HEK293 (cell line): ENCODE results near the gene RPUSD1.

ENCODE experiments used
- CTCF ChIA-PET: fragments of 350-600 bp; formaldehyde crosslinking; extraction: SDS; loops from one replicate; lab custom pipeline; 2021; ENCODE audit warnings: antibody characterized with exemption; lab: Yijun Ruan, JAX
- POLR2A ChIA-PET: fragments of 300-600 bp; formaldehyde crosslinking; extraction: SDS; loops from one replicate; lab custom pipeline; 2020; ENCODE audit warnings: antibody characterized with exemption, inconsistent platforms; lab: Yijun Ruan, JAX
- H3K27ac ChIP-seq: fragments of 200-500 bp; sonication (Bioruptor generic); 2 replicates; pipeline ENCODE4 v1.5.1; 2014; ENCODE audit warnings: low read depth, low read length, control low read depth, inconsistent platforms; ENCODE audit errors: extremely low read depth
- H3K36me3 ChIP-seq, 2 experiments: fragments of 200-500 bp in 1 of 2; sonication (Bioruptor generic) in 1 of 2; 1 replicate in 1 of 2; 2 replicates in 1 of 2; pipeline ENCODE4 v1.5.1; 2014 to 2017; ENCODE audit warnings: inconsistent platforms in 2 of 2, low read length in 2 of 2; ENCODE audit not compliant: control insufficient read depth in 2 of 2, insufficient read depth in 1 of 2
- H3K4me1 ChIP-seq: fragments of 200-500 bp; sonication (Bioruptor generic); 2 replicates; pipeline ENCODE4 v1.5.1; 2014; ENCODE audit warnings: mild to moderate bottlenecking, low read length, inconsistent platforms; ENCODE audit not compliant: control insufficient read depth, insufficient read depth
- H3K4me3 ChIP-seq: 2 replicates; pipeline ENCODE4 v1.5.1; 2011; ENCODE audit warnings: low read depth, mild to moderate bottlenecking, control low read depth, low read length, moderate library complexity
- H3K9me3 ChIP-seq: fragments of 200-500 bp; sonication (Bioruptor generic); 2 replicates; pipeline ENCODE4 v1.5.1; 2014; ENCODE audit warnings: low read depth, low read length, inconsistent platforms; ENCODE audit not compliant: control insufficient read depth, insufficient read depth
- BCL11B ChIP-seq: fragments of 450-650 bp; formaldehyde crosslinking; IDR thresholded peaks from 2 replicates; pipeline ENCODE4 v1.5.1; 2016; ENCODE audit warnings: low read depth, missing biosample characterization, missing genetic modification characterization
- GLI2 ChIP-seq: fragments of 450-650 bp; formaldehyde crosslinking; IDR thresholded peaks from 2 replicates; pipeline ENCODE4; 2017; ENCODE audit warnings: missing biosample characterization, missing genetic modification characterization, low read depth, borderline replicate concordance
- KLF10 ChIP-seq: fragments of 450-650 bp; IDR thresholded peaks from 2 replicates; pipeline ENCODE4 v1.5.1; 2018; ENCODE audit warnings: missing biosample characterization, mild to moderate bottlenecking, missing genetic modification characterization
- PRDM1 ChIP-seq: fragments of 450-650 bp; formaldehyde crosslinking; IDR thresholded peaks from 2 replicates; pipeline ENCODE4; 2016; ENCODE audit warnings: missing biosample characterization, missing genetic modification characterization
- ZFP3 ChIP-seq: fragments of 450-650 bp; formaldehyde crosslinking; IDR thresholded peaks from 2 replicates; pipeline ENCODE4 v1.5.1; 2016; ENCODE audit warnings: low read depth, missing biosample characterization, missing genetic modification characterization
- ZFP69B ChIP-seq: fragments of 450-650 bp; formaldehyde crosslinking; IDR thresholded peaks from 2 replicates; pipeline ENCODE4 v1.5.1; 2016; ENCODE audit warnings: missing biosample characterization, missing genetic modification characterization
- ZIC2 ChIP-seq: fragments of 450-650 bp; formaldehyde crosslinking; IDR thresholded peaks from 2 replicates; pipeline ENCODE4 v1.5.1; 2016; ENCODE audit warnings: missing biosample characterization, missing genetic modification characterization
- ZNF292 ChIP-seq: fragments of 450-650 bp; formaldehyde crosslinking; IDR thresholded peaks from 2 replicates; pipeline ENCODE4 v1.5.1; 2016; ENCODE audit warnings: low read depth, missing biosample characterization, missing genetic modification characterization, borderline replicate concordance
- ZNF335 ChIP-seq: fragments of 450-650 bp; formaldehyde crosslinking; conservative IDR thresholded peaks from 2 replicates; pipeline ENCODE4 v1.5.1; 2016; ENCODE audit warnings: missing biosample characterization, missing genetic modification characterization
- ZNF341 ChIP-seq: fragments of 450-650 bp; formaldehyde crosslinking; IDR thresholded peaks from 2 replicates; pipeline ENCODE4; 2016; ENCODE audit warnings: low read depth, missing biosample characterization, missing genetic modification characterization
- ZNF558 ChIP-seq: fragments of 450-650 bp; formaldehyde crosslinking; IDR thresholded peaks from 2 replicates; pipeline ENCODE4 v1.5.1; 2016; ENCODE audit warnings: missing biosample characterization, missing genetic modification characterization
- ZNF600 ChIP-seq: fragments of 450-650 bp; formaldehyde crosslinking; IDR thresholded peaks from 2 replicates; pipeline ENCODE4 v1.5.1; 2016; ENCODE audit warnings: missing biosample characterization, missing genetic modification characterization
- ZNF610 ChIP-seq: fragments of 450-650 bp; formaldehyde crosslinking; IDR thresholded peaks from 2 replicates; pipeline ENCODE4 v1.5.1; 2016; ENCODE audit warnings: missing biosample characterization, missing genetic modification characterization, borderline replicate concordance
- ZNF645 ChIP-seq: fragments of 450-650 bp; formaldehyde crosslinking; IDR thresholded peaks from 2 replicates; pipeline ENCODE4; 2016; ENCODE audit warnings: missing biosample characterization, missing genetic modification characterization
- ZNF692 ChIP-seq: fragments of 450-650 bp; formaldehyde crosslinking; IDR thresholded peaks from 2 replicates; pipeline ENCODE4 v1.5.1; 2016; ENCODE audit warnings: missing biosample characterization, missing genetic modification characterization
- ZNF701 ChIP-seq: fragments of 450-650 bp; formaldehyde crosslinking; IDR thresholded peaks from 2 replicates; pipeline ENCODE4 v1.5.1; 2016; ENCODE audit warnings: missing biosample characterization, missing genetic modification characterization
- ZNF768 ChIP-seq: fragments of 450-650 bp; formaldehyde crosslinking; IDR thresholded peaks from 2 replicates; pipeline ENCODE4 v1.5.1; 2018; ENCODE audit warnings: missing biosample characterization, mild to moderate bottlenecking, missing genetic modification characterization
- ZNF785 ChIP-seq: fragments of 450-650 bp; formaldehyde crosslinking; IDR thresholded peaks from 2 replicates; pipeline ENCODE4 v1.5.1; 2016; ENCODE audit warnings: missing biosample characterization, missing genetic modification characterization
- ZNF792 ChIP-seq: fragments of 450-650 bp; formaldehyde crosslinking; IDR thresholded peaks from 2 replicates; pipeline ENCODE4 v1.5.1; 2016; ENCODE audit warnings: missing biosample characterization, missing genetic modification characterization
- ZNF830 ChIP-seq: fragments of 450-650 bp; IDR thresholded peaks from 2 replicates; pipeline ENCODE4 v1.5.0; 2018; ENCODE audit warnings: missing biosample characterization, missing genetic modification characterization, low read depth, mild to moderate bottlenecking, moderate library complexity
- ZSCAN16 ChIP-seq: fragments of 450-650 bp; formaldehyde crosslinking; IDR thresholded peaks from 2 replicates; pipeline ENCODE4 v1.5.1; 2016; ENCODE audit warnings: missing biosample characterization, missing genetic modification characterization

Gene RPUSD1

GRCh38 chr16:807347-808084 lies 19.3 kb upstream of the RPUSD1 start (continued):
- TF ChIP-seq ZNF645 (no peak), ZNF558 (tag by site-specific recombination) (no peak)

- TF ChIP-seq ZNF785 (tag by site-specific recombination) = no peak
- 0 out of 2 replicates have a peak, but pooled peaks have one; percentile 7 for TF ChIP-seq ZIC2
- ChIA-PET POLR2A (interaction anchor here (2.6 kb wide), 1 partner anchor 17 kb away, joined by 13 read pairs; the partner anchor contains the start of genes CHTF18 and RPUSD1), CTCF (interaction anchor here (0.6 kb wide), 1 partner anchor 325 kb away, joined by 4 read pairs; no protein-coding TSS in a partner anchor)
- Histone ChIP-seq H3K4me1 (no peaks in the 10 kb centered on the region), H3K4me3 (no peak overlapping the region), H3K9me3 (no peaks in the 10 kb centered on the region), H3K27ac (no peak overlapping the region), H3K36me3 (no peaks in the 10 kb centered on the region)
These were observed 17.3 kb upstream of the RPUSD1 start for GRCh38 chr16:805474-805873.

DNA sequence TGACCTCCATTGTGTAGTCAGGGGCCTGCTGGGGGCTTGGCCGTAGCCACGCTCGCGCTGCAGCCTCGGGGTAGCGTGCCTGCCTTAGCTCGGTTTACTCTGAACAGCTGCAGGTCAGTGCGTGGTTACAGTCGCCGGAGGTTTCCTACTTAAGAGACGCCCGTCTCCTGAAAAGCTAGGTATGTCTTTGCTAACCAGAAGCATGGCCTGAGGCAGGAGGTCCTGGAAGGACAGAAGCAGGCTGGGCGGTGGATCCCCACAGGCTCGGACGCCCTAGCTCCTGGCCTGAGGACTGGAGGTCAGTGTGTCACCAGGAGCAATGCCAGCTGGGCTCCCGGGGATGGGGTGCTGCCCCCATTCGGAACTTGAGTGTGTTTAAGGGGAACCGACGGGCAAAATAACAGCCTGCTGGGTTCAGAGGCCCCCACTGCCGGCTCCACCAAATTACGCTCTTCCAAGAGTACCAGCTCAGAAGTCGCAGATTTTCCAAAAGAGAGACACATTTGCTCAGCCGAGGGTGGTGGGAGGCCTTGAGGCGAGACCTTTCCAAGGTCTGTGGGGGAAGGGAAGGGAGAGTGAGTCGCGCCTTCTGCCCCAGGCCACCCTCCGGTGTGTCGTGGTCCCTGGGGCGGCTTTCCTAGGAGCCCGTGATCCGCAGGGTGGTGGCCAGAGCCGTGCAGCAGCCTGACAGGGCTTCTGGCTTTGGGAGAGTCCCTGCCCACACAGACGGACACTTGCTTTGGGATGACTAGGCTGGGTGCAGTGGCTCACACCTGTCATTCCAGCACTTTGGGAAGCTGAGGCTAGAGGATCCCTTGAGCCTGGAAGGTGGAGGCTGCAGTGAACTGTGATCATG lies 16.2 kb upstream of the RPUSD1 start:
- no peak overlapping the region for H3K27ac ChIP-seq
- H3K4me1 ChIP-seq = peaks cover 2% of the 10 kb centered on the region; the same call in 1 of the 2 replicates
- no peaks in the 10 kb centered on the region for H3K9me3 ChIP-seq
- H3K36me3 ChIP-seq = no peaks in the 10 kb centered on the region
- POLR2A ChIA-PET = interaction anchor here (1.0 to 2.2 kb wide), 6 partner anchors 10 to 92 kb away, joined by 3 to 13 read pairs (median 4); partner anchors contain the start of genes CCDC78, CHTF18, HAGHL and METRN
- TF ChIP-seq ZNF692 (tag by site-specific recombination) = 0 out of 2 replicates have a peak, but pooled peaks have one; percentile 16
- no peak for TF ChIP-seq ZFP3 (tag by site-specific recombination)
- no peak for TF ChIP-seq ZNF830 (tag by site-specific recombination)
- TF ChIP-seq ZNF292 (tag by site-specific recombination) = no peak
- peak; percentile 80 for TF ChIP-seq ZNF335 (tag by site-specific recombination)
- TF ChIP-seq KLF10 (tag by site-specific recombination) = peak; percentile 40; the same call in 1 of the 2 replicates
- TF ChIP-seq ZNF341 (tag by site-specific recombination) = peak; percentile 72
- no peak for TF ChIP-seq PRDM1 (tag by site-specific recombination)
- TF ChIP-seq ZFP69B = 0 out of 2 replicates have a peak, but pooled peaks have one; percentile 57
- no peak for TF ChIP-seq ZNF768 (tag by site-specific recombination)
- no peak for TF ChIP-seq GLI2
- no peak for TF ChIP-seq ZNF701 (tag by site-specific recombination)
- TF ChIP-seq ZNF600 (tag by site-specific recombination) = peak; percentile 38; the same call in 1 of the 2 replicates
- no peak for TF ChIP-seq ZNF792 (tag by site-specific recombination)
- no peak for TF ChIP-seq ZSCAN16 (tag by site-specific recombination)
- TF ChIP-seq ZNF610 (tag by site-specific recombination) = no peak
- TF ChIP-seq BCL11B (tag by site-specific recombination) = no peak
- no peak overlapping the region for H3K4me3 ChIP-seq
- CTCF ChIA-PET = interaction anchor here (1.0 to 1.2 kb wide), 2 partner anchors 92 to 252 kb away, joined by 4 to 7 read pairs; no protein-coding TSS in a partner anchor
